Measurements from ENCODE around the gene SMARCA1. TPM values are rescaled to one million over a fixed set of nuclear protein-coding genes. Genes with fewer than 3 reads are reported as not detected.

Gene SMARCA1
- total RNA-seq, 2 experiments from 2014 or later: 0.19 TPM; not detected in 1

GRCh38 chrX:129427267-129427666, 96.0 kb downstream of the SMARCA1 start:
- intact Hi-C loops (cut with micrococcal nuclease; ENCODE audit: unreplicated experiment): no loop called here
- CTCF ChIA-PET (ENCODE audit: unreplicated experiment): no interaction called here
- no TSS peak for BruUV-seq (replicated peaks)

GRCh38 chrX:129423191-129423590, 100.1 kb downstream of the SMARCA1 start:
- intact Hi-C loops (cut with micrococcal nuclease; ENCODE audit: unreplicated experiment): no loop called here
- no peak overlapping the region for H3K27ac ChIP-seq (ENCODE audit: low read depth, low read length, poor library complexity, severe bottlenecking)
- DNase-seq (ENCODE audit: low spot score): no peak
- no peaks in the 10 kb centered on the region for H3K4me1 ChIP-seq (ENCODE audit: insufficient read depth, low read length, poor library complexity, severe bottlenecking)
- H3K79me2 ChIP-seq (ENCODE audit: insufficient read depth, low read depth, low read length): no peaks in the 10 kb centered on the region
- no peak overlapping the region for H3K4me3 ChIP-seq (ENCODE audit: low read depth, low read length, poor library complexity, severe bottlenecking)
- CTCF ChIA-PET (ENCODE audit: unreplicated experiment): no interaction called here
- BruUV-seq (replicated peaks): no TSS peak
- H3K9me3 ChIP-seq (ENCODE audit: low read length): no peaks in the 10 kb centered on the region
- no peaks in the 10 kb centered on the region for H3K36me3 ChIP-seq (ENCODE audit: insufficient read depth, low read length)
- H3K9me2 ChIP-seq (ENCODE audit: insufficient read depth, low read length): no peaks in the 10 kb centered on the region
- no peak overlapping the region for H2AFZ ChIP-seq (ENCODE audit: low read length)
- POLR2A ChIA-PET: no interaction called here
- H3K4me2 ChIP-seq (ENCODE audit: low read length): no peak overlapping the region
- TF ChIP-seq EZH2phosphoT487 (IDR thresholded peaks at IDR 0.05; ENCODE audit: borderline replicate concordance, low read depth, low read length) (no peak), CTCF (conservative IDR thresholded peaks at IDR 0.05; ENCODE audit: low read length) (no peak)
- H4K20me1 ChIP-seq (ENCODE audit: insufficient read depth, low read length): no peaks in the 10 kb centered on the region

More at GRCh38 chrX:129427267-129427666, 96.0 kb downstream of the SMARCA1 start:
- Histone ChIP-seq H3K4me2 (ENCODE audit: low read length) (no peak overlapping the region), H3K36me3 (ENCODE audit: insufficient read depth, low read length) (no peaks in the 10 kb centered on the region), H4K20me1 (ENCODE audit: insufficient read depth, low read length) (no peaks in the 10 kb centered on the region), H3K9me2 (ENCODE audit: insufficient read depth, low read length) (no peaks in the 10 kb centered on the region), H3K79me2 (ENCODE audit: insufficient read depth, low read depth, low read length) (no peaks in the 10 kb centered on the region), H3K9me3 (ENCODE audit: low read length) (no peaks in the 10 kb centered on the region), H3K4me1 (ENCODE audit: insufficient read depth, low read length, poor library complexity, severe bottlenecking) (no peaks in the 10 kb centered on the region), H3K4me3 (ENCODE audit: low read depth, low read length, poor library complexity, severe bottlenecking) (no peak overlapping the region), H2AFZ (ENCODE audit: low read length) (no peak overlapping the region), H3K27ac (ENCODE audit: low read depth, low read length, poor library complexity, severe bottlenecking) (no peak overlapping the region)
- no peak for DNase-seq (ENCODE audit: low spot score)
- TF ChIP-seq CTCF (conservative IDR thresholded peaks at IDR 0.05; ENCODE audit: low read length) (no peak), EZH2phosphoT487 (IDR thresholded peaks at IDR 0.05; ENCODE audit: borderline replicate concordance, low read depth, low read length) (no peak)
- POLR2A ChIA-PET: no interaction called here

- intact Hi-C loops (cut with micrococcal nuclease; ENCODE audit: unreplicated experiment): no loop called here
- Histone ChIP-seq H3K36me3 (ENCODE audit: insufficient read depth, low read length) (no peaks in the 10 kb centered on the region), H3K4me2 (ENCODE audit: low read length) (no peak overlapping the region), H2AFZ (ENCODE audit: low read length) (no peak overlapping the region), H4K20me1 (ENCODE audit: insufficient read depth, low read length) (no peaks in the 10 kb centered on the region), H3K4me1 (ENCODE audit: insufficient read depth, low read length, poor library complexity, severe bottlenecking) (no peaks in the 10 kb centered on the region), H3K4me3 (ENCODE audit: low read depth, low read length, poor library complexity, severe bottlenecking) (no peak overlapping the region), H3K27ac (ENCODE audit: low read depth, low read length, poor library complexity, severe bottlenecking) (no peak overlapping the region), H3K79me2 (ENCODE audit: insufficient read depth, low read depth, low read length) (no peaks in the 10 kb centered on the region), H3K9me2 (ENCODE audit: insufficient read depth, low read length) (no peaks in the 10 kb centered on the region), H3K9me3 (ENCODE audit: low read length) (no peaks in the 10 kb centered on the region)
- no peak for DNase-seq (ENCODE audit: low spot score)
- ChIA-PET CTCF (ENCODE audit: unreplicated experiment) (no interaction called here), POLR2A (no interaction called here)
- TF ChIP-seq EZH2phosphoT487 (IDR thresholded peaks at IDR 0.05; ENCODE audit: borderline replicate concordance, low read depth, low read length) (no peak), CTCF (conservative IDR thresholded peaks at IDR 0.05; ENCODE audit: low read length) (no peak)
- no TSS peak for BruUV-seq (replicated peaks)
Observed at GRCh38 chrX:129404670-129405008, 118.7 kb downstream of the SMARCA1 start.

Measured in OCI-LY7 (cell line).